Measurements from ENCODE around the gene NEAT1.

Gene NEAT1

GRCh38 chr11:65420506-65420905 lies 2.1 kb upstream of the NEAT1 start:
- Histone ChIP-seq H3K9ac (ENCODE audit: low read depth, low read length, poor library complexity, severe bottlenecking) (peak overlapping the region; percentile 100), H3K27me3 (ENCODE audit: insufficient read depth, low read length, poor library complexity, severe bottlenecking) (no peaks in the 10 kb centered on the region), H2AFZ (ENCODE audit: low read length) (no peak overlapping the region), H4K20me1 (ENCODE audit: insufficient read depth, low read length, poor library complexity, severe bottlenecking) (peaks cover 25% of the 10 kb centered on the region), H3K4me2 (ENCODE audit: low read depth, low read length, poor library complexity, severe bottlenecking) (peak overlapping the region; percentile 99), H3K9me3 (ENCODE audit: insufficient read depth, low read depth, low read length) (no peaks in the 10 kb centered on the region), H3F3A (ENCODE audit: low read depth) (peaks cover 5% of the 10 kb centered on the region), H3K36me3 (ENCODE audit: insufficient read depth, low read length) (no peaks in the 10 kb centered on the region; the same call in 1 of the 2 replicates), H3K9me2 (replicated peaks; ENCODE audit: low read depth, low read length) (no peaks in the 10 kb centered on the region), H3K4me1 (ENCODE audit: insufficient read depth, low read length, poor library complexity, severe bottlenecking) (peaks cover 67% of the 10 kb centered on the region), H3K4me3 (ENCODE audit: low read length, poor library complexity, severe bottlenecking) (peak overlapping the region; percentile 94), H3K79me2 (ENCODE audit: insufficient read depth, low read length) (peaks cover 70% of the 10 kb centered on the region)
- TF ChIP-seq, protein P1, sequence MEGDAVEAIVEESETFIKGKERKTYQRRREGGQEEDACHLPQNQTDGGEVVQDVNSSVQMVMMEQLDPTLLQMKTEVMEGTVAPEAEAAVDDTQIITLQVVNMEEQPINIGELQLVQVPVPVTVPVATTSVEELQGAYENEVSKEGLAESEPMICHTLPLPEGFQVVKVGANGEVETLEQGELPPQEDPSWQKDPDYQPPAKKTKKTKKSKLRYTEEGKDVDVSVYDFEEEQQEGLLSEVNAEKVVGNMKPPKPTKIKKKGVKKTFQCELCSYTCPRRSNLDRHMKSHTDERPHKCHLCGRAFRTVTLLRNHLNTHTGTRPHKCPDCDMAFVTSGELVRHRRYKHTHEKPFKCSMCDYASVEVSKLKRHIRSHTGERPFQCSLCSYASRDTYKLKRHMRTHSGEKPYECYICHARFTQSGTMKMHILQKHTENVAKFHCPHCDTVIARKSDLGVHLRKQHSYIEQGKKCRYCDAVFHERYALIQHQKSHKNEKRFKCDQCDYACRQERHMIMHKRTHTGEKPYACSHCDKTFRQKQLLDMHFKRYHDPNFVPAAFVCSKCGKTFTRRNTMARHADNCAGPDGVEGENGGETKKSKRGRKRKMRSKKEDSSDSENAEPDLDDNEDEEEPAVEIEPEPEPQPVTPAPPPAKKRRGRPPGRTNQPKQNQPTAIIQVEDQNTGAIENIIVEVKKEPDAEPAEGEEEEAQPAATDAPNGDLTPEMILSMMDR (conservative IDR thresholded peaks at IDR 0.05; ENCODE audit: low read length), result no peak
- TF ChIP-seq EZH2phosphoT487 (IDR thresholded peaks at IDR 0.05; ENCODE audit: borderline replicate concordance), result no peak

GRCh38 chr11:65420979-65421793 lies 1.4 kb upstream of the NEAT1 start:
- H4K20me1 ChIP-seq (ENCODE audit: insufficient read depth, low read length, poor library complexity, severe bottlenecking), result peaks cover 32% of the 10 kb centered on the region
- no peak overlapping the region for H2AFZ ChIP-seq (ENCODE audit: low read length)
- H3K4me1 ChIP-seq (ENCODE audit: insufficient read depth, low read length, poor library complexity, severe bottlenecking), result peaks cover 70% of the 10 kb centered on the region
- peaks cover 77% of the 10 kb centered on the region for H3K79me2 ChIP-seq (ENCODE audit: insufficient read depth, low read length)
- H3K36me3 ChIP-seq (ENCODE audit: insufficient read depth, low read length), result no peaks in the 10 kb centered on the region; the same call in 1 of the 2 replicates
- H3K4me3 ChIP-seq (ENCODE audit: low read length, poor library complexity, severe bottlenecking), result peak overlapping the region; percentile 94
- TF ChIP-seq EZH2phosphoT487 (IDR thresholded peaks at IDR 0.05; ENCODE audit: borderline replicate concordance), result no peak
- TF ChIP-seq, protein P1 (conservative IDR thresholded peaks at IDR 0.05; ENCODE audit: low read length), result no peak
- peaks cover 8% of the 10 kb centered on the region for H3F3A ChIP-seq (ENCODE audit: low read depth)
- no peaks in the 10 kb centered on the region for H3K27me3 ChIP-seq (ENCODE audit: insufficient read depth, low read length, poor library complexity, severe bottlenecking)
- H3K4me2 ChIP-seq (ENCODE audit: low read depth, low read length, poor library complexity, severe bottlenecking), result peak overlapping the region; percentile 99
- no peaks in the 10 kb centered on the region for H3K9me3 ChIP-seq (ENCODE audit: insufficient read depth, low read depth, low read length)
- no peaks in the 10 kb centered on the region for H3K9me2 ChIP-seq (replicated peaks; ENCODE audit: low read depth, low read length)
- peak overlapping the region; percentile 100 for H3K9ac ChIP-seq (ENCODE audit: low read depth, low read length, poor library complexity, severe bottlenecking)

DNA sequence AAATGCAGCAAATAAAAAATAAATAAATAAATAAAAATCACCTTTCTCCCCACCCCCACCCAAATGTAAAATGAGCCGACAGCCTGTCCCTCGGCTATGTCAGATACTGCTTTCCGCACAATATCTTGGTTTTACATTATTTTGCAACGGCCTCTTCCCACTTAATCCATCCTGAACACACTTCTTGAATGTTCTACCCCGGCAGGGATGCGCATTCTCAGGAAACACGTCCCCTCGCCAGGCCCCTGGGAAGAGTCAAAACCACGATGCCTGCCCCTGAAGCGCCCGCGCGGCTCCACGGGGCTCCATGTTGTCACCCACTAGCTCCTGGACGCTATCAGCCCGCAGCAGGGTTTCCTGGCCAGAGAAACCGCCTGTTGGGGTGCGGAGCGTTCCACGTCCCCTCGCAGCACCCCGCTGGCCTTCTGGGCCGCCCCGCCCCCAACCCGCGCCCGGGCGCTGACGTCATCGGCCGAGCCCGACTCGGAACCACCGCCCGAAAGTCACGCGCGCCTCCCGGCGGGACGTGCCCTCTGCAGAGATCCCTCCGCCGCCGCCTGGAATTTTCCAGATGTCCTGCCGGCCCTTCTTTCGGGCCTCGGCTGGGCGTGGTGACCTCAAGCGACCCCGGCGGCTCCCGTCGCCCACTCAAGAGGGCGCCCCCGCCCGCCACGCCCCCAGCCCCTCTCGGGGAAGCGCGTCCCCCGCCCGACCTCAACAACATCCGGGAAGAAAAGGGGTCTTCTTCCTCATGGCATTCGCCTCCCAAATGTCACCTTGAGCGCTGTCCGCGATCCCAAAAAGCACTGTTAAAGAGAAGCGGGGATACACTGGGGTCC lies 585 bp upstream of the NEAT1 start:
- Histone ChIP-seq H3K9me2 (replicated peaks; ENCODE audit: low read depth, low read length) (no peaks in the 10 kb centered on the region), H3F3A (ENCODE audit: low read depth) (peaks cover 8% of the 10 kb centered on the region), H3K27me3 (ENCODE audit: insufficient read depth, low read length, poor library complexity, severe bottlenecking) (no peaks in the 10 kb centered on the region), H3K4me2 (ENCODE audit: low read depth, low read length, poor library complexity, severe bottlenecking) (peak overlapping the region; percentile 99), H3K4me3 (ENCODE audit: low read length, poor library complexity, severe bottlenecking) (peak overlapping the region; percentile 94), H4K20me1 (ENCODE audit: insufficient read depth, low read length, poor library complexity, severe bottlenecking) (peaks cover 40% of the 10 kb centered on the region), H3K79me2 (ENCODE audit: insufficient read depth, low read length) (peaks cover 79% of the 10 kb centered on the region), H3K9me3 (ENCODE audit: insufficient read depth, low read depth, low read length) (no peaks in the 10 kb centered on the region), H2AFZ (ENCODE audit: low read length) (peak overlapping the region; percentile 62), H3K9ac (ENCODE audit: low read depth, low read length, poor library complexity, severe bottlenecking) (peak overlapping the region; percentile 100), H3K4me1 (ENCODE audit: insufficient read depth, low read length, poor library complexity, severe bottlenecking) (peaks cover 72% of the 10 kb centered on the region), H3K36me3 (ENCODE audit: insufficient read depth, low read length) (no peaks in the 10 kb centered on the region; the same call in 1 of the 2 replicates)
- no peak for TF ChIP-seq EZH2phosphoT487 (IDR thresholded peaks at IDR 0.05; ENCODE audit: borderline replicate concordance)
- TF ChIP-seq, protein P1 (conservative IDR thresholded peaks at IDR 0.05; ENCODE audit: low read length), result no peak
